Natural killer cell (primary cell): ENCODE results near the gene CREBBP. TPM values are rescaled to one million over a fixed set of nuclear protein-coding genes. Genes with fewer than 3 reads are reported as not detected.

Experiments used
- ATAC-seq, 3 donors: fragments of 150-1000 bp in 2 of 3; fragments of 200-7000 bp in 1 of 3; cut with Tn5 transposase; 1 replicate in 1 of 3; 2 replicates in 2 of 3; pipeline ENCODE4 v1.10.0; 2021; ENCODE audit warnings: mild to moderate bottlenecking in 2 of 3, moderate library complexity in 2 of 3
- DNase-seq, 2 donors: peaks; one replicate each; pipeline versions ENCODE4 v3.0.0 to v3.0.0-alpha.2; 2013 to 2021; ENCODE audit warnings: mixed read lengths in 1 of 2
- H3K27ac ChIP-seq: one replicate; pipeline ENCODE4 v1.5.1; 2013; ENCODE audit warnings: mild to moderate bottlenecking, low read length
- H3K27me3 ChIP-seq: one replicate; pipeline ENCODE4 v1.6.1; 2013; ENCODE audit warnings: low read length; ENCODE audit not compliant: control insufficient read depth, insufficient read depth
- H3K36me3 ChIP-seq: one replicate; pipeline ENCODE4 v1.6.1; 2013; ENCODE audit warnings: low read length; ENCODE audit not compliant: control insufficient read depth, insufficient read depth
- H3K4me1 ChIP-seq: one replicate; pipeline ENCODE4 v1.6.1; 2013; ENCODE audit warnings: low read length; ENCODE audit not compliant: control insufficient read depth, insufficient read depth
- H3K4me3 ChIP-seq: one replicate; pipeline ENCODE4 v1.5.1; 2013; ENCODE audit warnings: low read length
- H3K9me3 ChIP-seq: one replicate; pipeline ENCODE4 v1.6.1; 2013; ENCODE audit warnings: low read length; ENCODE audit not compliant: control insufficient read depth, insufficient read depth
- H3K27ac Mint-ChIP-seq, 2 donors: one replicate each; pipeline ENCODE4 v1.8.0; 2022; ENCODE audit warnings: mild to moderate bottlenecking in 2 of 2, mixed read lengths in 2 of 2, moderate library complexity in 1 of 2
- H3K27me3 Mint-ChIP-seq, 2 donors: one replicate each; pipeline ENCODE4 v1.8.0; 2022; ENCODE audit warnings: low read depth in 2 of 2, mixed read lengths in 2 of 2
- H3K36me3 Mint-ChIP-seq: one replicate; pipeline ENCODE4 v1.8.0; 2022; ENCODE audit warnings: mixed read lengths
- H3K4me1 Mint-ChIP-seq, 2 donors: one replicate each; pipeline ENCODE4 v1.8.0; 2022; ENCODE audit warnings: mixed read lengths in 2 of 2
- H3K4me3 Mint-ChIP-seq: one replicate; pipeline ENCODE4 v1.8.0; 2022; ENCODE audit warnings: mild to moderate bottlenecking, moderate library complexity, mixed read lengths
- H3K9me3 Mint-ChIP-seq, 2 donors: one replicate each; pipeline ENCODE4 v1.8.0; 2022; ENCODE audit warnings: mixed read lengths in 2 of 2
- CTCF ChIP-seq: fragments of 200-600 bp; IDR thresholded peaks from one replicate; pipeline ENCODE4 v1.8.0; 2022; ENCODE audit warnings: antibody characterized with exemption
- WGBS: methylation state at CpG from one replicate; pipeline ENCODE4 v1.1.7; 2013; ENCODE audit warnings: missing lambda C conversion rate; ENCODE audit not compliant: insufficient coverage; 5-methylcytosine and 5-hydroxymethylcytosine counted together
- intact Hi-C: fragments of 100-400 bp; cut with micrococcal nuclease; formaldehyde crosslinking; loops from one replicate; pipeline ENCODE4 v1.14.2; 2022
- total RNA-seq, 4 donors: library from RNA; stranded (reverse); fragments of 120-200 nt in 1 of 4; gene quantifications; one replicate each; pipeline versions ENCODE4 v1.2.3 to v1.2.4, GENCODE V29; 2013 to 2022

CREBBP gene
- total RNA-seq, 3 donors from 2014 or later (not counting 1 experiment from before 2014, with no cell fraction given) = 197 to 234 (median 224) TPM

DNA sequence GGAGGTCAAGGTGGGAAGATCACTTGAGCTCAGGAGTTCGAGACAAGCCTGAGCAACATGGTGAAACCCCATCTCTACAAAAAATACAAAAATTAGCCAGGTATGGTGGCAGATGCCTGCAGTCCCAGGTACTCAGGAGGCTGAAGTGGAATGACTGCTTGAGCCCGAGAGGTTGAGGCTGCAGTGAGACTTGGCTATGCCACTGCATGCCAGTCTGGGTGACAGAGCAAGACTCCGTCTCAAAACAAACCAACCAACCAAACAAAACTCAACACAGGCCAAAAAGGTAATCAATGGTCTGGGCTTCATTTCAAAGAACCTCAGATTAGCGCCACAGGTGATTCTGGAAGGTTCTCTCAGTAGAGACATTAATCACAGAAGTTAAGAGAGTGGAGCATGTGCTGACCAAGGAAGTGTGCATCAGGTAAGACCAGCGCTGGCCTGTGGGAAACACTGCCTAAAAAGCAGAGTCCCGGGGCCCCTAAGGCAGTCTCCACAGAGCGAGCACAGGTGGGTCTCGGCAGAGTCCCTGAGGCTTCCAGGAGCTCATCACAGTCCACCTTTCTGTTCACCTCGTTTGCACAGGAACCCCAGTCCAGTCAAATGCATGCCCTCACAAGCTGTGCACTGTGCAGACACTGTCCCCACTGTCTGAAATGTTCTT is 91.7 kb downstream of the CREBBP start:
- Histone ChIP-seq H3K4me1 (peaks cover 45% of the 10 kb centered on the region), H3K27ac (no peak overlapping the region), H3K9me3 (no peaks in the 10 kb centered on the region), H3K27me3 (no peaks in the 10 kb centered on the region), H3K36me3 (peaks cover 35% of the 10 kb centered on the region), H3K4me3 (no peak overlapping the region)
- 84% methylated on average over 9 of the region's 9 CpGs for WGBS
- no peak for DNase-seq
- no peak for ATAC-seq
- intact Hi-C loops = loop anchor here (1.0 to 2.0 kb wide), 2 partner anchors 14 to 29 kb away; no protein-coding TSS in a partner anchor
- H3K36me3 Mint-ChIP-seq = no peaks in the 10 kb centered on the region
- H3K9me3 Mint-ChIP-seq = no peaks in the 10 kb centered on the region
- peaks cover 53 to 64% of the 10 kb centered on the region in 2 donors for H3K4me1 Mint-ChIP-seq
- no peak for TF ChIP-seq CTCF
- peak overlapping the region; percentile 12 to 80 for H3K27ac Mint-ChIP-seq
- no peaks in the 10 kb centered on the region for H3K27me3 Mint-ChIP-seq
- H3K4me3 Mint-ChIP-seq = peak overlapping the region; percentile 88

DNA sequence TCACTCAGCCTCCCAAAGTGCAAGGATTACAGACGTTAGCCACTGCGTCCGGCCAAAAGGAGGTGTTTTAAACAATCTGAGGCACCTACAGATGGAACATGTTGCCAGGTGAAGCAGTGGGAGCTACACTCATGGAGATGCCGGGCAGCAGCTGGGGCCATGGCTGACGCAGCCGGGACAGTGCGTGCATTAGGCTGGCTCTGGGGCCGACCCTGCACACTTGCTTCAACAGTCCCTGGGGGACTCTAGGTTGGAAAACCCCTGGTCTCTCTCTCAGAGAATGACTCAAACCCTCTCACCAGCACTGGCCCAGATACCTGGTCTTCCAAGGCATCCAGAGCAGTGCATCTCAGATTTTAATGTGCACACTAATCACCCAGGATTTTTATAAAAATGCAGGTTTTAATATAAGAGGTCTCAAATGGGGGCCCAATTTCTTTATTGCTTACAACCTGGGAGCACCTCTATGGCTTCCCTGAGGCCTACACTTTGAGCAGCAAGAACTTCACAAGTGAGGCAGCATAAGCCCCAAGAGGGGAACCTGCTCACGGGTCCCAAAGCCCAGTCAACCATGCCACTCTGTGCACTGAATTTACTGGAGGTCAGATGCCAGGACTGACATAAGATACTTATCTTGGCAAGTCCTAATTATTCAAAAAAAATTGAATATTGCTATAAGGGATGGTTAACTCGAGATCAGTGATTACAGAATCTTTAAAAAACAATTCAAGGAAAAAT is 92.4 kb downstream of the CREBBP start:
- peaks cover 39% of the 10 kb centered on the region for H3K4me1 ChIP-seq
- H3K4me1 Mint-ChIP-seq = peaks cover 53 to 63% of the 10 kb centered on the region in 2 donors
- DNase-seq (no peak), ATAC-seq (no peak)
- peaks cover 34% of the 10 kb centered on the region for H3K36me3 ChIP-seq
- intact Hi-C loops = loop anchor here (2.0 kb wide), 1 partner anchor 15 kb away; no protein-coding TSS in a partner anchor
- H3K27ac ChIP-seq = no peak overlapping the region
- H3K4me3 ChIP-seq = no peak overlapping the region
- no peaks in the 10 kb centered on the region for H3K27me3 Mint-ChIP-seq
- H3K9me3 Mint-ChIP-seq = no peaks in the 10 kb centered on the region
- WGBS = 85% methylated on average over 10 of the region's 10 CpGs
- no peaks in the 10 kb centered on the region for H3K36me3 Mint-ChIP-seq
- no peak overlapping the region for H3K27ac Mint-ChIP-seq
- TF ChIP-seq CTCF = no peak
- H3K27me3 ChIP-seq = no peaks in the 10 kb centered on the region
- no peaks in the 10 kb centered on the region for H3K9me3 ChIP-seq
- H3K4me3 Mint-ChIP-seq = no peak overlapping the region

- intact Hi-C loops = no loop called here
- WGBS = 98% methylated on average over 12 of the region's 12 CpGs
- H3K4me1 Mint-ChIP-seq = peaks cover 46 to 55% of the 10 kb centered on the region in 2 donors
- H3K9me3 ChIP-seq = no peaks in the 10 kb centered on the region
- no peak overlapping the region for H3K27ac Mint-ChIP-seq
- H3K9me3 Mint-ChIP-seq = no peaks in the 10 kb centered on the region
- H3K4me1 ChIP-seq = peaks cover 23% of the 10 kb centered on the region
- H3K36me3 Mint-ChIP-seq = peaks cover 8% of the 10 kb centered on the region
- TF ChIP-seq CTCF = no peak
- no peak overlapping the region for H3K4me3 Mint-ChIP-seq
- no peak overlapping the region for H3K27ac ChIP-seq
- ATAC-seq (no peak), DNase-seq (no peak)
- H3K27me3 Mint-ChIP-seq = no peaks in the 10 kb centered on the region
- peaks cover 24% of the 10 kb centered on the region for H3K36me3 ChIP-seq
- no peak overlapping the region for H3K4me3 ChIP-seq
- no peaks in the 10 kb centered on the region for H3K27me3 ChIP-seq
Measured at GRCh38 chr16:3785413-3785812, 95.1 kb downstream of the CREBBP start.
